ENCODE measurements around the gene METTL24.

METTL24 gene

DNA sequence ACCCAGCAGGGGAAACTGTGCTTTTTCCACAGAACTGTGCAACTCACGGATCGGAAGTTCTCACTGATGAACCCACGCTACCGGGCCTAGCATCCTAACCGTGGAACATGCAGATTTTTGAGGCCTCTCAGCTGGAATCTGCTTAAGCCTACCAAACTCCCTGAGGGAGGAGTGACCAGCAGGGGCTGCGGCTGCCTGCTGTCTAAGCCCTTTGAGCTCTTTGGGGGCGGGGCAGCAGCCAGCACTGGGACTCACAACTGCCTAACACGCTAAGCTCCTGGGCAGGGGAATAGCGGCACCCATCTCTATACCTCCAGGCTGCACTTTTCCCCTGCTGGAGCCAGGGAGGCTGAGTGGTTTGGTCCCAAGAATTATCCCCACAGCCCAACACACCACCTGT is 20.4 kb upstream of the METTL24 start:
- TF ChIP-seq, protein P1, sequence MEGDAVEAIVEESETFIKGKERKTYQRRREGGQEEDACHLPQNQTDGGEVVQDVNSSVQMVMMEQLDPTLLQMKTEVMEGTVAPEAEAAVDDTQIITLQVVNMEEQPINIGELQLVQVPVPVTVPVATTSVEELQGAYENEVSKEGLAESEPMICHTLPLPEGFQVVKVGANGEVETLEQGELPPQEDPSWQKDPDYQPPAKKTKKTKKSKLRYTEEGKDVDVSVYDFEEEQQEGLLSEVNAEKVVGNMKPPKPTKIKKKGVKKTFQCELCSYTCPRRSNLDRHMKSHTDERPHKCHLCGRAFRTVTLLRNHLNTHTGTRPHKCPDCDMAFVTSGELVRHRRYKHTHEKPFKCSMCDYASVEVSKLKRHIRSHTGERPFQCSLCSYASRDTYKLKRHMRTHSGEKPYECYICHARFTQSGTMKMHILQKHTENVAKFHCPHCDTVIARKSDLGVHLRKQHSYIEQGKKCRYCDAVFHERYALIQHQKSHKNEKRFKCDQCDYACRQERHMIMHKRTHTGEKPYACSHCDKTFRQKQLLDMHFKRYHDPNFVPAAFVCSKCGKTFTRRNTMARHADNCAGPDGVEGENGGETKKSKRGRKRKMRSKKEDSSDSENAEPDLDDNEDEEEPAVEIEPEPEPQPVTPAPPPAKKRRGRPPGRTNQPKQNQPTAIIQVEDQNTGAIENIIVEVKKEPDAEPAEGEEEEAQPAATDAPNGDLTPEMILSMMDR (IDR thresholded peaks at IDR 0.05; ENCODE audit: low read depth, low read length) = no peak
- no peak for DNase-seq (ENCODE audit: low read depth in 2 of 2)
- H3K4me3 ChIP-seq (replicated peaks in 1 of 2; ENCODE audit: low read depth in 2 of 2, low read length in 2 of 2) = no peak overlapping the region

DNA sequence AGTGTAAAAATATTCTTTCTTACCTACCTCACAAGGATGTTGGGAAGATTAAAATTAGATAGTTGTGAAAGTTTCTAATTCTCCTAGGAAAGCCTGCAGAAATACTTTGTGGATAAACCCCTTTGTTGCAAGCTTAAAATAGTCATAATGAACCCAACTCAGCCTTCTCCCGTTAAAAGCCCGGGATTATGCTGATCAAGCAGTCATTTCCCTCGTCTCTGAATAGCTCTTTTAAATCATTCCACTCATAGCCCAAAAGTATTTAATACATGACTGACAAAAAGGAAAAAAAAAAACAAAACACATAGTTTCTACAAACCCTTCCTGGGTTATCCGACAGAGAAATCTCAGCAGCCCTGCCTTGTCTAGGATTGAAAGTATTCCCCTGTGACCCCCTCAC is 10.9 kb upstream of the METTL24 start:
- DNase-seq (ENCODE audit: low read depth in 2 of 2) = no peak
- TF ChIP-seq, protein P1 (IDR thresholded peaks at IDR 0.05; ENCODE audit: low read depth, low read length) = no peak

DNA sequence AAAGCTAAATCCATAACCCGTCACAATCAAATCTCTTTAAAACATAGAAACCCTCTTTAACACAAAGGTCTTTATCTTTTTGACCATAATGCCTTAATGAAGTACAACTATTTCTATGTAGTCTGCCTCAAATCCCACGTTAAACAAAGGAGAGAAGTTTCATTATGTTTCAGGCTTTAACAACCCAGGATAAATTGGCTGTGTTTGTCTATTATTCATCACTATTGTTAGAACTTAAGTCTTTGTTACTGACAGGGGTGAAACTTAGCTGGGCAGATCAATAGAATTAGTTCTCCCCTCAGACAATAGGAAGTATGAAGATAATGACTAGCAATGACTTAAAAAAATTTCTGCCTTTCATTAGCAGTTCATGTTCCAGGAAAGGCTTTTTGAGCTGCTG is 10.1 kb upstream of the METTL24 start:
- TF ChIP-seq, protein P1 (IDR thresholded peaks at IDR 0.05; ENCODE audit: low read depth, low read length) = no peak
- no peak for DNase-seq (ENCODE audit: low read depth in 2 of 2)
- no peak overlapping the region for H3K4me3 ChIP-seq (replicated peaks in 1 of 2; ENCODE audit: low read depth in 2 of 2, low read length in 2 of 2)

More for the DNA sequence above, 10.9 kb upstream of the METTL24 start:
- no peak overlapping the region for H3K4me3 ChIP-seq (replicated peaks in 1 of 2; ENCODE audit: low read depth in 2 of 2, low read length in 2 of 2)

DNA sequence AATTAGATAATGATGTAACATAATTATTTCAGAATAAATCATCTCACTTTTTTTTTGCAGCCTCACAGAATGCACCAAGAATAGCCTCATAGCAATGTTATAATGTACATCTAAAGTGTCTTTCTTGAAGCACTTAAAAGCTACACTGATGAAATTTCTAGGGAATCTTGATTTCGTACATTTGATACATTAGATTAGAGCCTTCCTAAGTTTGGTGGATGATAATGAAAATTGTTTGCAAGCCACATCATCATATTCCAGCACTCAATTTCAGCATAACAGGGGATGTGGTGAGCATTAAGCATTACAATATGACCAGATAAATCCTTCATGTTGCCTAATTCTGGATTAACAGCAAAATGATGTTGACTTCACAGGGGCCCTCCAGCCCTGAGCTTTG is 9.7 kb upstream of the METTL24 start:
- no peak overlapping the region for H3K4me3 ChIP-seq (replicated peaks in 1 of 2; ENCODE audit: low read depth in 2 of 2, low read length in 2 of 2)
- TF ChIP-seq, protein P1 (IDR thresholded peaks at IDR 0.05; ENCODE audit: low read depth, low read length) = no peak
- no peak for DNase-seq (ENCODE audit: low read depth in 2 of 2)

DNA sequence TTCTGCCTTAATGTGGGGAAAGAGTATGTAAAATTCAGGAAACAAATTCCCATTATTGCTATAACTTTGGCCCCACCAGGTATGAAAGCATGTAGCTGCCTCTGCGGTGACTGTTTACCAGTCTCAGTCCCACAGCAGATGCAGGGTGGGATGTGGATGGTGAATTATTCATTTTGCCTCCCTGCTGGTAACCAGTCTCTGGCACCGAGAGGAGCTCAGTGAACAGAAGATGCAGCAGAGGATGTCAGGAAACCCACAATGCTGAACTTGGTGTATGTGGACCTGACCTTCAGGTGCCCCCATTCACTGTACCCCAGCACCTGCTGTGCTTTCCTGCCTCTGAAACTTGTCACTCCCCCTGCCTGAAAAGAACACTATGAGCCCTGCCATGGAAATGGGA is 8.8 kb upstream of the METTL24 start:
- TF ChIP-seq, protein P1 (IDR thresholded peaks at IDR 0.05; ENCODE audit: low read depth, low read length) = no peak
- H3K4me3 ChIP-seq (replicated peaks in 1 of 2; ENCODE audit: low read depth in 2 of 2, low read length in 2 of 2) = no peak overlapping the region
- no peak for DNase-seq (ENCODE audit: low read depth in 2 of 2)

DNA sequence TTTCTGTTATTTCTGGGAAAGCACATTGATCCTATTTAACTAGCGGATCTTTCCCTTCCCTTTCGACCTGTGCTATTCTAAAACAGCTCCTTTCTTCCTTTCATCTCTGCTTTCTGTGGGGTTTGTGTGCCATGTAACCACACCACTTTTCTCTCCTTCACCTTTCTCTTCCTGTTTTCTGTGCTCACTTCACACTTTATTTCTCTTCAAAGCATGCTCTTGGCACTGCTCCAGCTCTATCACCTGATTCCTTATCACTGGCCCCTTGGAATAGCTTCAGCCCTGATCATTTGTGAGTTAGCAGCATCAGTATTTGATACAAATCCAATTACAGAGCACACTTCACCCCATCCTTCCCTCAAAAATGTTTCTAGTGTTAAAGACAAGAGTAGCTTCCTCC is 8.1 kb upstream of the METTL24 start:
- no peak overlapping the region for H3K4me3 ChIP-seq (replicated peaks in 1 of 2; ENCODE audit: low read depth in 2 of 2, low read length in 2 of 2)
- TF ChIP-seq, protein P1 (IDR thresholded peaks at IDR 0.05; ENCODE audit: low read depth, low read length) = no peak
- DNase-seq (ENCODE audit: low read depth in 2 of 2) = no peak

DNA sequence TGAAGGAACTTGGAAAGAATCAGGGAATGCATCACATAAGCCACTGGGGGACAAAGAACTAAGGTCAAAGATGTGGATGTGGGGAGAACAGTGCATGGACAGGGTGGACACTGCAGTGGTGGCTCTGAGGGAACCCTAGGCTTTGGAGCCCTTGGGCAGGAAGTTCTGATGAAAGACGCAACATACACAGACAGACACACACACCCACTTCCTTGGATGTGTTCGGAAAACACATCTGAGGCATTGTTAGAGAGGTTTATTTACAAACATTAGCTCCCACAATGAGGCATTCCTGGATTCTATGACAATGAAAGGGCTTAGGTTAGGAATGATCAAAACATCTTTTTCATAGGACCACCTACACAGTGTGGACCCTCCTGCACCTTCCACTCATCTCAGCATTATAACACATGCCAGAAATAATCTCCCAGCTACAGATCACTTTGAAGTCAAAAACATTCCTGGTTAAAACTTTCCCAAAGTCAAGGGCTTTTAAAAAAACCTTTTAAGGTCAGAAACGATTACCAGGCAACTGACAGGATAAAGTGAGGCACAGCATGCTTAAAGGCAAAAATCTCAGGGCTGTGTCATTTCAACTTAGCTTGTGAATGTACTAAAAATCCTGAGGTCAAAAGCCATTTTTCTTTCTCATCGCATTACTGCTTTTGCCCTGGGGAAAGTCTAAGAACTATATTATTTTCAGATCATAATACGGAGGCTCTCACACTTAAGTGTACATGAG is 6.4 kb upstream of the METTL24 start:
- TF ChIP-seq, protein P1 (IDR thresholded peaks at IDR 0.05; ENCODE audit: low read depth, low read length) = no peak
- H3K4me3 ChIP-seq (replicated peaks in 1 of 2; ENCODE audit: low read depth in 2 of 2, low read length in 2 of 2) = no peak overlapping the region
- DNase-seq (ENCODE audit: low read depth in 2 of 2) = no peak

Data from cardiac fibroblast (primary cell).